Esophagus muscularis mucosa (tissue), 4 donors: ENCODE data around the gene BBLN.

Experiments
- EP300 ChIP-seq: sonication (generic); formaldehyde crosslinking; IDR thresholded peaks from one replicate; pipeline ENCODE4 v1.6.1; 2017; ENCODE audit warnings: antibody characterized with exemption
- POLR2A ChIP-seq: fragments of 450-650 bp; IDR thresholded peaks from one replicate; pipeline ENCODE4 v1.6.1; 2017; ENCODE audit warnings: antibody characterized with exemption, moderate library complexity, mild to moderate bottlenecking, low read depth
- POLR2AphosphoS5 ChIP-seq, 2 donors: sonication (generic); formaldehyde crosslinking; IDR thresholded peaks; one replicate each; pipeline ENCODE4 v1.6.1; 2017; ENCODE audit warnings: antibody characterized with exemption in 2 of 2
- TF ChIP-seq, protein P1 (sequence below), 3 experiments: fragments of 200-600 bp in 2 of 3; fragments of 450-650 bp in 1 of 3; sonication (generic) in 2 of 3; IDR thresholded peaks; one replicate each; pipeline ENCODE4 v1.5.1; 2017 to 2019; ENCODE audit warnings: antibody characterized with exemption in 3 of 3, mild to moderate bottlenecking in 2 of 3, moderate library complexity in 1 of 3

DNA sequence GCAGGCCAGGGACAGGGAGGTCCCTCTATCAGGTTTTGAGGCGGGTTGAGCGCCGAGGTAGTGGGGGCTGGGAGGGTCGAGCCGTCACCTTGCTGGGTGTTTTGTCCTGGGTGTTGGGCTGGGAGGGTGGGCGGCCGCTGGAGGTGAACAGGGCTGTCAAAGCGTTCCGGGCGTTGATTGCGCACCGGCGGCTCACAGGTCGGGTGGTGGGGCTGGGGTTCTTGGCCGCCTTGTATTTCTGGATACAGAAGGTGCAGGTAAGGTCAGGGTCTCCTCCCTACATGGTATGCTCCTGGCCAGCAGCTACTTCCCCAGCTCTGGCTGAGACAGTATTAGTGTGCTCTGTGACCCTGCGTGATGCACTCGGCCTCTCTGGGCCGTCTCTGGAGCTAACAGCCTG is 6.1 kb downstream of the BBLN start:
- TF ChIP-seq, protein P1, sequence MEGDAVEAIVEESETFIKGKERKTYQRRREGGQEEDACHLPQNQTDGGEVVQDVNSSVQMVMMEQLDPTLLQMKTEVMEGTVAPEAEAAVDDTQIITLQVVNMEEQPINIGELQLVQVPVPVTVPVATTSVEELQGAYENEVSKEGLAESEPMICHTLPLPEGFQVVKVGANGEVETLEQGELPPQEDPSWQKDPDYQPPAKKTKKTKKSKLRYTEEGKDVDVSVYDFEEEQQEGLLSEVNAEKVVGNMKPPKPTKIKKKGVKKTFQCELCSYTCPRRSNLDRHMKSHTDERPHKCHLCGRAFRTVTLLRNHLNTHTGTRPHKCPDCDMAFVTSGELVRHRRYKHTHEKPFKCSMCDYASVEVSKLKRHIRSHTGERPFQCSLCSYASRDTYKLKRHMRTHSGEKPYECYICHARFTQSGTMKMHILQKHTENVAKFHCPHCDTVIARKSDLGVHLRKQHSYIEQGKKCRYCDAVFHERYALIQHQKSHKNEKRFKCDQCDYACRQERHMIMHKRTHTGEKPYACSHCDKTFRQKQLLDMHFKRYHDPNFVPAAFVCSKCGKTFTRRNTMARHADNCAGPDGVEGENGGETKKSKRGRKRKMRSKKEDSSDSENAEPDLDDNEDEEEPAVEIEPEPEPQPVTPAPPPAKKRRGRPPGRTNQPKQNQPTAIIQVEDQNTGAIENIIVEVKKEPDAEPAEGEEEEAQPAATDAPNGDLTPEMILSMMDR (IDR thresholded peaks at IDR 0.05): no peak
- no peak for TF ChIP-seq POLR2AphosphoS5 (IDR thresholded peaks at IDR 0.05)
- TF ChIP-seq POLR2A: no peak
- no peak for TF ChIP-seq EP300
